8988T (cell line): ENCODE results near the gene ZNF304.

Source experiments
- DNase-seq: peaks from one replicate; pipeline ENCODE4 v3.0.0; 2011

Gene ZNF304

GRCh38 chr19:57350877-57351805, at the start of gene ZNF304:
TSS of gene ZNF304 (plus strand) at chr19:57351271. CDS start at chr19:57351665, 394 bp downstream.
- DNase-seq = peak; percentile 69

GRCh38 chr19:57302020-57302465, 49.0 kb upstream of the ZNF304 start:
- DNase-seq = no peak

GRCh38 chr19:57302727-57303401, 48.2 kb upstream of the ZNF304 start:
- DNase-seq = no peak

- DNase-seq = no peak
These were observed 46.0 kb upstream of the ZNF304 start for GRCh38 chr19:57305056-57305455.

- DNase-seq = no peak
These were observed 42.6 kb upstream of the ZNF304 start for GRCh38 chr19:57308514-57308913.

- DNase-seq = no peak
These were observed 40.3 kb upstream of the ZNF304 start for GRCh38 chr19:57310792-57311191.

GRCh38 chr19:57314146-57314545, 36.9 kb upstream of the ZNF304 start:
- DNase-seq = no peak

GRCh38 chr19:57317503-57317902, 33.6 kb upstream of the ZNF304 start:
- DNase-seq = no peak

- no peak for DNase-seq
These were observed 31.2 kb upstream of the ZNF304 start for GRCh38 chr19:57319869-57320179.

- peak; percentile 82 for DNase-seq
These were observed 30.6 kb upstream of the ZNF304 start, which contains the start of gene ZNF543 for GRCh38 chr19:57320180-57321084. TSS of gene ZNF543 (plus strand) at chr19:57320472. CDS start at chr19:57320854, 382 bp downstream.

- no peak for DNase-seq
These were observed 30.0 kb upstream of the ZNF304 start for GRCh38 chr19:57321116-57321515.

GRCh38 chr19:57321751-57322150, 29.3 kb upstream of the ZNF304 start:
- DNase-seq = no peak

- DNase-seq = no peak
These were observed 26.1 kb upstream of the ZNF304 start for GRCh38 chr19:57324992-57325391.

GRCh38 chr19:57327993-57328392, 23.1 kb upstream of the ZNF304 start:
- DNase-seq = no peak

GRCh38 chr19:57334191-57334590, 16.9 kb upstream of the ZNF304 start:
- DNase-seq = no peak

- DNase-seq = no peak
These were observed 12.2 kb upstream of the ZNF304 start for GRCh38 chr19:57338877-57339276.

GRCh38 chr19:57342582-57342981, 8.5 kb upstream of the ZNF304 start:
- DNase-seq = no peak

GRCh38 chr19:57348136-57348535, 2.9 kb upstream of the ZNF304 start:
- DNase-seq = no peak

GRCh38 chr19:57351867-57352266, 796 bp downstream of the ZNF304 start:
- no peak for DNase-seq

- DNase-seq = no peak
These were observed 4.8 kb downstream of the ZNF304 start for GRCh38 chr19:57355916-57356315.

GRCh38 chr19:57357406-57357805, 6.3 kb downstream of the ZNF304 start:
- DNase-seq = no peak

GRCh38 chr19:57359300-57359699, 8.2 kb downstream of the ZNF304 start:
- no peak for DNase-seq

- no peak for DNase-seq
These were observed 11.3 kb downstream of the ZNF304 start for GRCh38 chr19:57362419-57362818.
